Activated CD4-positive, CD25-positive, alpha-beta regulatory T cell treated with anti-CD3 and anti-CD28 coated beads, Interleukin-2, amount 50 U/mL, for 72 hours (primary cell): Measurements from ENCODE around the gene EXOC2.
"Not testable (repeated sequence)": the region's sequence is repeated elsewhere in the genome, so short reads cannot be mapped to it uniquely, and the experiment has no call there.

ENCODE experiments used
- DNase-seq: peaks from one replicate; pipeline ENCODE4 v3.0.0; 2021

EXOC2 gene

GRCh38 chr6:621931-622330, 71.0 kb downstream of the EXOC2 start:
- DNase-seq: no peak

DNA sequence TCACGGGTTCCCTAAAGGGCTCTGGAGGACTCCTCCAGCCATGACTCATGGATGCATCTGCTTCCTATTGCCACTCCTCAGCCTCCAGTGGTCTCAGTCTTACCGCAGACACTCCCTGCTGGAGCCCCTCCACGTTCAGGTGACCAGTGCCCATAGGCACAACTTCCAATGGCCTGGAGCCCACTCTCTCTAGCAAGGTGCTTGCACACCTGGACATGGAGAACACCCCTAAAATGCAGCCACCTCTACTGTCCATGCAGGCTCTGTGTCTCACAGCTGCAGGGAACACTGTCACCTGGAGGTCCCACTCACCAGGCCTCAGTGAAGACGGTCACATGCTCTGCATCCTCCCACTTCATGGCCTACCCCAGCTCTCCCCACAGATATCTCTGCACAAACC, 72.0 kb downstream of the EXOC2 start:
- no peak for DNase-seq

GRCh38 chr6:620166-620565, 72.8 kb downstream of the EXOC2 start:
- DNase-seq: no peak

DNA sequence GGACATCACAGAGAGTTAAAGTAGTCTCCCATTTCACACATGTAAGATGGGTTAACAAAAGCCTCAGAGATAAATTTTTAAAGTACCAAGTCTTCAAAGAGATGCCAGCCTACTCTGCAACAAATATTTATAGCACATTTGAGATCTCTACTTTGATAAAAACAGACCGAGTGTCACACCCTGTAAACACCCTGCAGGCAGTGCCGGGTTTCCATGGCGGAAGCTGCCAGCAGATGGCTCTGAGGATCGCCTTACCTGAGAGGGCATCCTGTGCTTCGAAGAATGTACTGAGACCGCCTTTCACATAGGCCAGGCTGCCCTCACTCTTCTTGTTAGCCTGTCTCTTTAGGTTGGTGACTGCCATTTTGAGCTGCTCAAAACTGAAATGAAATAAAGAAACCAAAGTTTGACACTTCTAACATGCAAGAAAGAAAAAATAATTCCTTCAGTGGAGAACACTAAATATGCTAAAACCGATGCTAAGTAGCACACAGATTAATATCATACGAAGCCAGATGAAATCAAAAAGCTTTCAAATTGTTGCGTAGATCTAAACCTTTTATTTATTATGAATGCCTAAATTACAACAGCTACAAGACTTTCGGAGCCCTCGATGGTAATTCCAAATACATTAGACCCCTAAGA, 75.4 kb downstream of the EXOC2 start:
- no peak for DNase-seq

DNA sequence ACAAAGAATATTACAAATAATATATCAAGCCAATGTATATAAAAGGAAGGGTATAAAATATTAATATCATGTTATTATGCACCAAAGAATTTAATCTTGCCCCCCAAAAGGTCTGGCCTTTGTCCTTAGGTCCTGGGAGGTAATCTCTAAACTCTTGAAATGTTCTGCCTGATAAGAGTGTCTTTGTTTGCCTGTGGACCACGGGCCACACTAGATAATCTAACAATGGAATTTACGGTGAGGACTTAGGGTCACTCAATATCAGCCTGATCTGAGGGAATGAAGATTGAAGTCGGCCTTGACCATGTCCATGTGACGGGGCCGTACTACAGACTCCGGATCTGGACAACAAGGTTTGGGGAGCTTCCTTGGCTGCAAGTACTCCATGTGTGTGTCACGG, 79.0 kb downstream of the EXOC2 start:
- DNase-seq: no peak

DNA sequence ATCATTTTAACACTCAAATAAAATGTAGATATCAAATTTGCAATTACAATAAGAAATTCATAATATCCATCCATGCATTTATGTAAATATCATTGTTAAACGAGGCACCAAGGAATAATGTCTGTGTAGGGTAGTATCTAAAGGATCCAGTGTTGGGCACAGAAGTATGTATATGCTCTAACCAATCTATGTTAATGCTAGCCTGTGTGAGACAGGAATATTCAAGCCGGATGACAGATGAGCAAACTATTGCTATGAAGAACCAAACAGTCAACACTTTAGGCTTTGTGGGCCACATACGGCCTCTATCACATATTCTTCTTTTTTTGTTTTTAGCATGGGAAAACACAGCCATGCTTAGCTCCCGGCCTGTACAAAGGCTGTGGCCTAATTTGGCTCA, 81.0 kb downstream of the EXOC2 start:
- DNase-seq: no peak

- no peak for DNase-seq
Measured at GRCh38 chr6:610882-611281, 82.1 kb downstream of the EXOC2 start.

GRCh38 chr6:609905-610304, 83.0 kb downstream of the EXOC2 start:
- no peak for DNase-seq

- DNase-seq: no peak
Measured at GRCh38 chr6:606829-607379, 86.0 kb downstream of the EXOC2 start.

- DNase-seq: not testable (repeated sequence)
Measured at GRCh38 chr6:605895-606294, 87.0 kb downstream of the EXOC2 start.

DNA sequence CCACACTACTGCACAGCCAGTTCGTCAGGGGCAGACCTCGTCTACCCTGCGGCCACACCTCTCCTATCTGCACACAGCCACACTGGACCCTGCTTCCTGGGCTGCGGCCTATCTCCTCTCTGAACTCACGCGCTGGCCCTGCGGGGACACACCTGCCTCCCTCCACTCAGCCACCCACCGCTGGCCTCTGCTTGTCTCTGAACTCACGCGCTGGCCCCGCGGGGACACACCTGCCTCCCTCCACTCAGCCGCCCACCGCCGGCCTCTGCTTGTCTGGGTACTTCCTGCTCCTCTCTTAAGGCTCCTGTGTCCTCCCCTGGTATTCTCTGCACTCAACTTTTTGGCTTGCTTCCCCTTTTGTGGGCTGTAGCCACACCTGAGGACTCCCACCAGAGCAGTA, 88.4 kb downstream of the EXOC2 start:
- DNase-seq: no peak

- no peak for DNase-seq
Measured at GRCh38 chr6:603265-603664, 89.7 kb downstream of the EXOC2 start.

GRCh38 chr6:599576-600448, 93.1 kb downstream of the EXOC2 start:
- no peak for DNase-seq

DNA sequence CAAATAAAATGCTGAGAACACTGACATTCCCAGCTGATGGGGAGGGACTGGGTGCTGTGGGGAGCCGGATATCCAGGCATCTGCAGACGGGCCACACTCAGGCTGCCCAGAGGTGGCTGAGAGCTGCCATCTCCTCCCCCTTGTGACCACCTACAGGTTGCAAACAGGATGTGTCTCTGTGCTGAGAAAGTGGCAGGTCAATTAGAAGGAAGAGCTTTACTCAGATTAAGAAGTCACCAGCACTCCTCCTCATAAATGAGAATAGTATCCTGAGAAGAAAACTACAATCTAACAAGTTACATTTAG, 99.1 kb downstream of the EXOC2 start:
- DNase-seq: no peak

DNA sequence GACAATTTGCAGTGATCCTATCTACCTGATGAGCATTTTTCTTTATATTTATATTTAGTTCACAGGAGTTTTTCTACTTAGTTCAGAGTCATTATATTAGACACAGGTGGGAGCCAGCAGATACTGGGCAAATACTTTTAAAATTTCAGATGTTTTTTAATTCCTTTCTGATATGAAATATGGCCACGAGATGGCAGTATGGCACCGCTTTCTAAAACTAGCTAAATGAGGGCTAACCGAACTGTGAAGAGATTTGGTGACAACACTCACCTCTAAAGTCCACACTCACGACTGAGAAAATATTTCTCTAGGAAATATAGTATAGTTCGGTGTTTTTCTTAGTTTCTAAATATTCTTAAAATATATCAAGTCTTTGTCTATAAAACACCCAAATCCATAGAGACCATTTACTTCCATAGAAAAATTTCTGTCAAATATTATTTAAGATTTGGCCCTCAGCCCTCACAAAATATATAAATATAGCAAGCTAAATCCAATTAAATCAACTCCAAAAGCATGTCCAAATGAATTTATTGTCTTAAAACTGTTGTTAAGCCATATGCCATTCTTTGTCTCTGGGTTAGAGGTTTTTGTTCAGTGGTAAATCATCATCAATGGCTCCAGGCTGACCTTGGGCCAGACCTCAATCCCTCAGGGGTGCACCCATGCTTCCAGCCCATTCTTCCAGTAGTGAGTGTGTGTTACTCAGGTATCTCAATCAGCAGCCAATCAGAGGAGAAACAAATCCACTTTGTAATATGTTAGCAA, 99.6 kb downstream of the EXOC2 start:
- peak; percentile 58 for DNase-seq

GRCh38 chr6:589090-589489, 103.8 kb downstream of the EXOC2 start:
- no peak for DNase-seq

DNA sequence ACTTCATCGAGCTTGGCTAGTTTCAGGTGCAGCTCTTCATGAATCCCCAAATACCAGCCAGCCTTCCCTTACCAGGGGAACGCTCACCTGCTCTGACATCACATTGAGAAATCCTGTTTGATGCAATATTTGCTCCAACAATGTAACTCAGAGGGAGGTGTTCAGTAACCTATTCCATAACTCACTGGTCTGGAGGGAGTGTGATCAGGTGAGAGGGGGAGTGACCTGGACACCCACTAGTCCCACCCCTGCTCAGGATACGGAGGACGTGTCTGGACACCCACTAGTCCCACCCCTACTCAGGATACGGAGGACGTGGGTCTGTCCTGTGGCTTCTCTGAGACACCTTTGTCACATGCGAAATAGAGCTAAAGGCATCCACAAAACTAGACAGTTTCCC, 106.4 kb downstream of the EXOC2 start:
- no peak for DNase-seq

GRCh38 chr6:583635-584034, 109.3 kb downstream of the EXOC2 start:
- no peak for DNase-seq

GRCh38 chr6:583116-583515, 109.8 kb downstream of the EXOC2 start:
- no peak for DNase-seq

GRCh38 chr6:582370-582769, 110.6 kb downstream of the EXOC2 start:
- no peak for DNase-seq

DNA sequence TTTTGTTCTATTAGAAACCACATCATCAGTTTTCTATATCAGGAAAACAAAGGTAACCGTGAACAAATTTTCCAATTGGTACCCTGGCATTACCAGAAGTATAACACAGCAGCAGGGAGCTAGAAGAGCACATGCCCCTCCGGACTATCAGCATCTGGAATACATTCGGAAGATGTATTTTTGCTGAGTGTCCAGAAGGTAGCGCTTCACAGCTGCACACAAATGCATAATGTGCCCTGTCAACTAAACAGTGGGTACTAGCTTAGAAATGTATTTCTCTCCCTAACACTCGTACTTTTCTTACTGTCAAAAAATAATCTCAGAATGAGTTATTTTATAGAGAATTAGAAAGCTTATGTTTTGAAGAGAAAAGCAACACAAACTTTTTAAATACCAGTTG, 113.6 kb downstream of the EXOC2 start:
- no peak for DNase-seq

- no peak for DNase-seq
Measured at GRCh38 chr6:572596-573265, 120.2 kb downstream of the EXOC2 start.

GRCh38 chr6:571892-572291, 121.0 kb downstream of the EXOC2 start:
- no peak for DNase-seq
